GM19467 (cell line): Measurements from ENCODE around the gene SHB.

Source experiments
- ATAC-seq: cut with Tn5 transposase; IDR thresholded peaks from one replicate; pipeline ENCODE4 v1.9.1; 2021; ENCODE audit warnings: mild to moderate bottlenecking, moderate library complexity; ENCODE audit not compliant: unreplicated experiment

The SHB gene, protein sequence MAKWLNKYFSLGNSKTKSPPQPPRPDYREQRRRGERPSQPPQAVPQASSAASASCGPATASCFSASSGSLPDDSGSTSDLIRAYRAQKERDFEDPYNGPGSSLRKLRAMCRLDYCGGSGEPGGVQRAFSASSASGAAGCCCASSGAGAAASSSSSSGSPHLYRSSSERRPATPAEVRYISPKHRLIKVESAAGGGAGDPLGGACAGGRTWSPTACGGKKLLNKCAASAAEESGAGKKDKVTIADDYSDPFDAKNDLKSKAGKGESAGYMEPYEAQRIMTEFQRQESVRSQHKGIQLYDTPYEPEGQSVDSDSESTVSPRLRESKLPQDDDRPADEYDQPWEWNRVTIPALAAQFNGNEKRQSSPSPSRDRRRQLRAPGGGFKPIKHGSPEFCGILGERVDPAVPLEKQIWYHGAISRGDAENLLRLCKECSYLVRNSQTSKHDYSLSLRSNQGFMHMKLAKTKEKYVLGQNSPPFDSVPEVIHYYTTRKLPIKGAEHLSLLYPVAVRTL

DNA sequence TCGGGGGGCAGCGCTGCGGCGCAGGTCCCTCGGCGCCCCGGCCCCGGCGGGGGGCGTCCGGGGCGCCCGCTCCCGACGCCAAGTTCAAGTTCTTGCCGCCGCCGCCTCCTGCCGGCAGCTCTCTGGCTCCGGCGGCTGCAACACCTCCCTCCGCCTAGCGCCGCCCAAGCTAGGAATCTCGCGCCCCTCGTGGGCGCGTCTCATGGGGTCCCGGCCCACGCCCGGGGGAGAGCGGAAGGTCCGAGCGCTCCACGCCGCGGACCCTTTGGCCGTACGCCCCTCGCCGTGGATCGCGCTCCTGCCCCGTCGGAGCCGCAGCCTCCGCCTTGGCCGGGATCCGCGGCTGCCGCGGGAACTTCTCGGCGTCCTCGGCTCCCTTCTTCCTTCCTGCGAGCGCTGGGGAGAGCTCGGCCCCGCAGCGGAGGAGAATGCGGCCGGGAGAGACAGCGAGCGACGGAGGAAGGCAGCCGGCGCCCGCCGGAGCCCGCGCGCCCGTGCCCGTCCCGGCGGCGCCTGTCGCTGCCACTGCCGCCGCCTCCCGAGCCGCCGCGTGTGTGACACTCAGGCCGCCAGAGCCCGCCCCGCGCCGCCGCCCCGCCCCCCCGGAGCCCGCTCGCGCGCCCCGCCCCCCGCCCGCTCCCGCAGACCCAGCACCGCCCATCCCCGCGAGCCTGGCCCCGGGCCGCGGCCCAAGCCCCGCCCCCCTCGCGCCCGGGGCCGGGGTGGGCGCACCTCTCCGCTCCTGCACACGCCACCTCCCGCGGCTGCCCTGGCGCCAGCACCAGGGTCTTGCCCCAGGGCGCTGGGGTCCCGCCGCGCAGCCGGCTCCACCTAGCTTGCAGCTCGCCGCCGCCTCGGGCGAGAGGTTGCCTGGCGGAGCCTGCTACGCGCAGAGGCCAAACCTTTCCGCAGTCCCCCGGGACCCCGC, at the start of gene SHB:
SHB (minus strand) TSS at position 527 of the 928 bp plus-strand sequence. CDS start 582 bp downstream, outside the sequence.
- ATAC-seq: no peak

DNA sequence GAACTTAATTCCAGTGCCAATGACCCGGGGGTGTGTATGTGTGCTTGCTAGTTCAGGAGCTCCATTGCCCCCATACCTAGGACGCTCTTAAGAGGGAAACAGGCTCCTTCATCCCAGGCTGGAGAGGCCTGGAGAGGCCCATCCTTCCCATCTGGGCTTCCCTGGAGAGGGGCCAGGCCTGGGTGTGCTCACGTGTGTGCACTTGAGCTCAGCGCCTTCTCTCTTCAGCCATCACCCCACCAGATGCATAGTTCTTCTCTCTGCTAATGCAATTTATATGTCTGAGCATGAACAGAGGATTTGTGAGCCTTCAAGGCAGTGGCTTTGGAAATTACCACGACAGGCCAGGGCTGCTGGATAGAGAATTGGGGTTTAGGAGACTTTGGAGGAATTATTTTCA, 48.6 kb upstream of the SHB start:
- ATAC-seq: no peak

DNA sequence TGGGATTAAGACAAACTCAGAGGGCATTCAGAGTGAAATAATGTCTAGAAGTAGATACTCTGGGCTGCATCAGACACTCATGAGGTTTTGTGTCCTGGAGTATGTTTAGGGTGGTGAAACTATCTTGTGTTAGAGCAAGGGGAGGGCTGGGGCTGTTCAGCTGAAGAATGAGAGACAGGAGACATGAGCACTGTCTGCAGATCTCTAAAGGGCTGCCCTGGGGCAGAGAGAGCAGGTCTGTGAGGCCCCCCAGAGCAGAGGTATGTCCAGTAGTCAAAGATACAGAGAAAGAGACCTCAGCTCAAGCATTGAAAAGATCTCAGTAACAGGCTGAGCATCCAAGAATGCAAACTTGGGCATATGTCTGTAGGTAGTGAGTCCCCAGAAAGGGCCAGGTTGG, 45.9 kb upstream of the SHB start:
- ATAC-seq: no peak

DNA sequence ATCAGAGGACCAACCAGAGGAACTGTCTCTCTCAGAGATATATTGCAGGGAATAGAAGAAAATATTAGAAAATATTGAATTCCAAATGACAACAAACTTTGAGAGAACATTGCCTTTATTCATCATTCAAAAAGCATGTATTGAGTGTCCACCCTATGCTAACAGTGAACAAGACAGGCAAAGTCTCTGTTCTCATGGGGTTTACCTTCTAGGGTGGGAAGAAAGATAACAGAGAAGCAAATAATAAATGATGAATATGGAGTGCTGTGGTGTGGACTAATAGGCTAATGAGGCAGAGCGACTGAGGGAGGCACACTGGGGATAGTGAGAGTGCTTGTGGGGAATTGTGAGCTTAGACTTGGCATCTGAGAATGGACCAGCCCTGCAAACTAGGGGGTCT, 43.4 kb upstream of the SHB start:
- ATAC-seq: no peak

DNA sequence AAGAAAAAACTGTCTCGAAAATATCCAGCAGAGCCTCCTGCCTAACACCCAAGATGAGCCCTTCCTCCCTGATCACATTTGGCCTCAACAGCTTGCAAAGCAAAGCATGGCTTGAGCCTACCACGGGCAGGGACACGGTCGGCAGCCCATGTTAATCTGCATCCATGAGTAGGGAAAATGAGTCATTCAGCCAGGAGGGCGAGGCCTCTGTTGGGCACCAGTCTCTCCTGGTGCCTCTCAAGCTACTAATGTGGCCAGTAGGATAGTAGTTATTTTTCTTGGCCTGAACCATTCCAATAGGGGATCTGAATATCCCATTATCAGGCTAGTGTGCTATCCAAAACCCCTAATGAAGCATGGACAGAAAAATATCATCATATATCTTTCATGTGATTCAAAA, 43.0 kb upstream of the SHB start:
- ATAC-seq: no peak

DNA sequence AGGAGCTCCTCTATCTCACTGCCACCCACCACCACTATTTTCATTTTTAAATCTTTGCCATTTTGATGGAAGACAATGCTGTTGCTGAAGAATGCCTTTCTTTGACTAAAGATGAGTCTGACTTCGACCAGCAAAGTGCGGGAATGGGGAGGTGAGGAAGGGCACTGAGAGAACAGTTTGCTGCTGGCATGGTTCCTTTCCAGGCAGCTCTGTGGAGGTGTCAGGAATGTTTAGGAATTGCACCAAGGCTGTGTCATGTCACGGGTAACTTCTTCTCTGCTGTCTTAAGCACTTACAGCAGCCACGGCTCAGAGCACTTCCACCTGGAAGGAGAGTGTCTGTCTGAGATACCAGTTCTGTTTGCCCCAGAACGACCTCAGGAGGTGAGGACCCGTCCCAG, 41.4 kb upstream of the SHB start:
- no peak for ATAC-seq

DNA sequence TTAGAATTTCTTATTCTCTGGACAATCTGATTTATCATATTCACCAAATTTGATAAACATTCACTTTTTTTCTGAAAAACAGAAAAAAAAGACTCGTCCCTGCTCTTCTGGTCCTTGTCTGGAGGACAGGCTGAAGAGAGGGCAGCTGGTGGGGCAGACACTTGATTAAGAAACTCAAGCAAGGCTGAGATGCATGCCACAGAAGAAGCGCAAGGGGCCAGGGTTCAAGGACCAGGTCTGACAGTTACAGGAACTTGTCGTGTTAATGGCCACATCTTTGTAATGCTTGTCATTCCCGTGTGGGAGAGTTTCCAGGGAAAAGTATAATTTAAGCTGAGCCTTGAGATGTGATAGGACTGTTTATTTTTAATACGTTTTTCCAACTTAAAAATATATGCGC, 40.6 kb upstream of the SHB start:
- ATAC-seq: no peak

DNA sequence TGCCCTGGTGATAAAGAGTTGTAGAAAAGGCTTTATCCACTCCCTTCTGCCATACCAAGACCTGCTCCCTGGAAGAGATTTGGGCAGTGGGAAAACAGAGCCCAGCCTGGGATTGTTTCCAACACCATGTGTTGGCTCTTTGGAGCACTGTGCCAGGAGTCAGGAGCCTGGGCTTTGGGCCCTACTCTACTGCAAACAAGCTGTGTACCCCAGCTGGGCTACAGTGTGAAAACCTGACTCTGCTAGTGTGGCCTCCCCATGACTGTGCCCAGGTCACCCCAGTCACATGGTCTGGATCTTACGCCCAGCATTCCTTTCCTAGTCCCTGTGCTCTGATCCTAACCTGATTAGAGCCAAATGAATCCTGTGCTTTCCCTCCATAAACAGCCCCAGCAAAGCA, 39.3 kb upstream of the SHB start:
- no peak for ATAC-seq

DNA sequence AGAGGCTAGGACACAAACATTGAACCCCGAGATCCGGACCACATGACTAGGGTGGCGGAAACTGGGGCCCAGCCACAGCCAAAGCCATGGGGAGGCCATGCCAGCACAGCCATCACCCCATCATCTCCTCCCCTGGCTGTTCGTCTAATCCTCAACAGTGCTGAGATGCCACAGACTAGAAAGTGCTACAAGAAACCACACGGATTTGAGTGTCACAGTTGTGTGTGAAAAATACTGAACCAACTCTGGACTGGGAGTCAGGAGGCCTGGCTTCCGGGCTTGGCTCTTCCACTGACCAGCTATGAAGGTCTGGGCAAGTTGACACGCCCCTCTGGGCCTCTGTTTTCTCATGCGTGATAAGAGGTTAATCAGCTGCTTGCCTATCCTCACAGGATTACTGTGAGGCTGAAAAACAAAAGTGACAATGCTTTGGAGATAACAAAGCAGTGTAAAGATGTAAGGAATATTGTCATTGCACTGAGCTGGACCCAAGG, 38.8 kb upstream of the SHB start:
- no peak for ATAC-seq

DNA sequence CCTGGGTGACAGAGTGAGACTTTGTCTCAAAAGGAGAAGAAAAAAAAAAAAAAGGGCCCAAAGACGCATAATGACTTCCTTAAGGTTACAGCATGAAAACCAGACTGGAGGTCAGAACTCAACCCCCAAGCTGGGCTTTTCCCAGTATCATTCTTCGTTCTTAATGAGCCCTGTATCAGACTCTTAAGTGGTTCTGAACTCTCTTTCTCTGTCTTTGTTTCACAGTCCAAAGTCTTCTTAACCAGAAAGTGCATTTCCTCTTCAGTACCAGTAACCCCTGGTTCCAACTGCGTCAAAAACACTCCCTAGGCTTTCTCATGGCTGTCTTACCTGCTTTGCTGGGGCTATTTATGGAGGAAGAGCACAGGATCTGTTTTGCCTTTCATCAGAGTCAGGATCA, 38.4 kb upstream of the SHB start:
- no peak for ATAC-seq

DNA sequence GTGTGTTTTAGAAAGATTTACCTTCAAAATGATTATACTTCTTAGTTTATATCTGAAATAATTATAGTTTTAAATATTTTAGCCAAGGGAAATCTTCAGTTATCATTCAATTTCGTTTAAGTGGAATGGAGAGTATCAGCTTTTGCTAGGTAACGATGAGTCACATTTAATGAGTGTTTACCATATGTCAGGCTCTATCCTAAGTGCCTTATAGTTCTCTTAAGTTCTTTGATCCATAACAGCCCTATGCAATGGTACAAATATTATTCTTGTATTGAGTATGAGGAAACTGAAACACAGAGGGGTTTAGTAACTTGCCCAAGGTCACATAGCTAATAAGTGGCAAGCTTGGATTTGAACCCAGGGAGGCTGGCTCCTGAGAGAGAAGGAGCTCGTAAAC, 37.5 kb upstream of the SHB start:
- ATAC-seq: no peak

DNA sequence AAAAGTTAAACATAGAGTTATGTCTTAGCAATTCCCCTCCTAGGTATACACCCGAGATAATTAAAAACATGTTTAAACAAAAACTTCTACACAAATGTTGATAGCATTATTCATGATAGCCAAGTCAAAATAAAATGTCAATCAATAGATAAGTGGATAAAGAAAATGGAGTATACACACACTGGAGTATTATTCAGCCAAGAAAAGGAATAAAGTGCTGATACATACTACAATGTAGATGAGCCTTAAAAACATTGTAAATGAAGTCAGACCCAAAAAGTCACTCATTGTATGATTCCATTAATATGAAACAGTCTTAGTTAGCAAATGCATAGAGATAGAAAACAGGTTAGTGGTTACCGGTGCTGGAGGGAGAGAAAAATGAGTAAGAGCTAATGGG, 34.3 kb upstream of the SHB start:
- no peak for ATAC-seq

DNA sequence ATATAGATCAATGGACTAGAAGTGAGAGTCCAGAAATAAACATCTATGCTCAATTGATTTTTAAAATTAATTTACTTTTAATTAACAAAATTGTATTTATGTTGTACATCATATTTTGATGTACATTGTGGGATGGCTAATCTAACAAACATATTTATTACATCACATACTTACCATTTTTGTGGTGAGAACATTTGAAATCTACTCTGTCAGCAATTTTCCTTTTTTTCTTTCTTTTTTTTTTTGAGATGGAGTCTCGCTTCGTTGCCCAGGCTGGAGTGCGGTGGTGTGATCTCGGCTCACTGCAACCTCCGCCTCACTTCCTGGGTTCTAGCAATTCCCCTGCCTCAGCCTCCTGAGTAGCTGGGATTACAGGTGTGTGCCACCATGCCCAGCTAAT, 32.4 kb upstream of the SHB start:
- ATAC-seq: no peak

DNA sequence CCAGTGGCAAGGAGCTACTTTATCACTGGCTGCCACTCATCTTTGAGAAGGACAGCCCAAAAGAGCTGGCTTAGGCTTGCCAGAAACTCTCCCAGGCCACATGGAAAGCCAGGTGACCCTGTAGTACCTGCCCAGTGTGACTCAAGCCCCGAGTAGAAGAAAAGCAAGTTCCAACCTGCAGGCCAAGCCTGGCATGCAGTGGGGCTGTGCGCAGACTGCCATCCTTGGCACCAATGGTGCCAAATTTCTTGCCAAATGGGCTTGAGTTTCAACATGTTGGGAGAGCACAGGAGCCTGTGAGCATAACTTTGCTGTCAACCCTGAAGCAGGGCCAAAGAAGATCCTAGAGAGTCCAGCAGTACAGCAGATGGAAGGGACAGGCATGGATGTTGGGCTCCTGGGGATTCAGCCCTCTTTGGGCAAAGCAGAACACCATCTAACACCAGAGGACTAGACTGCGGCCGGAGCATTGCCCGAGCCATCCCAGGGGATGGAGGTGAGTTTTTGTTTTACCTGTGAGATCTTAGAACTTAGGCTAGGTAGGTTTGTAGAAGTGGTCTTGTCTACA, 27.3 kb upstream of the SHB start:
- no peak for ATAC-seq

DNA sequence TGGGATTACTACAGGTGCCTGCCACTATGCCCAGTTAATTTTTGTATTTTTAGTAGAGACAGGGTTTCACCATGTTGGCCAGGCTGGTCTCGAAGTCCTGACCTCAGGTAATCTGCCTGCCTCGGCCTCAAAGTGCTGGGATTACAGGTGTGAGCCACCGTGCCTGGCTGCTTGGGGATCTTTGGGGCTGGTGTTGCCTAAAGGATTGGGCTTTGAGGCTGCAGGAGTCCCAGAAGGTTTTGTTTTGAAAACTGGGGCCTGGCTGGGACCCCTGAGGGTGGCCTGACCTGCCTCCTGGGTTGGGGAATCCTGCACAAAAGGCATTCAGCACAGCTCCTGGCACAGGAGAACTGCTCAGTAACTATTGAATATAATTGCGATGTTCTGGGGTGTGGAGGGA, 25.1 kb upstream of the SHB start:
- ATAC-seq: no peak

DNA sequence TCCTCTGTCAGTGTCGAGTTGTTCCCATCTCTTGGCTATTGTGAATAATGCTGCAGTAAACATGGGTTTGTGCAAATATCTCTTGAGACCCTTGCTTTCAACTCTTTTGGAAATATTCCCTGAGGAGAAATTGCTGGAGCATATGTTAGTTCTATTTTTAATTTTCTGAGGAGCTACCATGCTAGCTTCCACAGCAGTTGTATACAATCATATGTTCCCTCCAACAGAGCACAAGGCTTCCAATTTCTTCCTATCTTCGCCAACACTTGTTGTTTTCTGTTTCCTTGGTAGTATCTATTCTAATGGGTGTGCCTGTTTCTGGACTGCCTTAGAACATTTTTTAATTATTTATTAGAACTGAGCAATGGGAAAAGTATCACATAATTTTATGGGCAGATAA, 23.6 kb upstream of the SHB start:
- no peak for ATAC-seq

DNA sequence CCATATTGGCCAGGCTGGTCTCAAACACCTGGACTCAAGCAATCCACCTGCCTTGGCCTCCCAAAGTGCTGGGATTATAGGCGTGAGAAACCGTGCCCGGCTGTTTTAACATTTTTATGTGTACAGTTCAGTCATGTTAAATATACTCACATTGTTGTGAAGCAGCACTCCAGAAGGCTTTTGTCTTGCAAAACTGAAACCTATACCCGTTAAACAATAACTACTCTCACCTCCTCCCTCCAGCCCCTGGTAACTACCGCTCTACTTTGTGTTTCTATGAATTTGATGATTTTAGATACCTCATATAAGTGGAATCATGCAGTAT, 23.1 kb upstream of the SHB start:
- no peak for ATAC-seq

DNA sequence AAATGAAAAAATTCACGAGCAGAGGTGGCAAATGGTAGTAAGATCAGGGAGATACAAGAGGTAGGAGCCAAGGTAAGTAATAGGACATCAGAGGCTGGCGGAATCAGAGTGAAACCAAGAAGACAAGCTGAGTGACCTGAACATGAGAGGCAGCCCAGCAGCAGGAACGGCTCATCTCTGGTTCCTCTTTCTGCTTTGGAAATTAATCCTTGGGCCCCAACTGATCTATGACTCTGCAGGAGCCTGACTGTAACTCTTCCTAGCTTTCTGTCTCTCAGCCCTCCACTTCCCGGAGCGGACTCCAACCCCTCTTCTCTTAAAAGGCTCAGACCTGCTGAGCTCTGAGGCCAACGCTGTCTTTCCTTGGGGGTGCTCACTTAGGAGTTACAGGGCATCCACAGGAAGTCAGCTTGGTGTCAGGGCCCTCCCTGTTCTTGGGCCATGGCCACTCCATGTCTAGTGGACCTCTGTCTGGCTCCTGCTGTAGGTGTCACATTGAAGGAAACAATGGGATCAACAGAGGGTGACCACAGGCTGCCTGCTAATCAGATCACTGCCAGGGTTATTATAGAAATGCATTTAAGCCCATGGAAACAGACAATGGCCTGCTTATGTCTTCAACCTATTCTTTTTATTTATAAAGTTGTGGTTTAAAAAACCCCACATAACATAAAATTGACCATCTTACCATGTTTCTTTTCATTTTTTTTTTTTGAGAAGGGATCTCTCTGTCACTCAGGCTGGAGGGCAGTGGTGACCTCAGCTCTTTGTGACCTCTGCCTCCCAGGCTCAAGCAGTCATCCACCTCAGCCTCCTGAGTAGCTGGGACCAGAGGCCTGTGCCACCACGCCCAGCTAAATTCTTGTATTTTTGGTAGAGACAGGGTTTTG, 22.5 kb upstream of the SHB start:
- ATAC-seq: peak; percentile 45

DNA sequence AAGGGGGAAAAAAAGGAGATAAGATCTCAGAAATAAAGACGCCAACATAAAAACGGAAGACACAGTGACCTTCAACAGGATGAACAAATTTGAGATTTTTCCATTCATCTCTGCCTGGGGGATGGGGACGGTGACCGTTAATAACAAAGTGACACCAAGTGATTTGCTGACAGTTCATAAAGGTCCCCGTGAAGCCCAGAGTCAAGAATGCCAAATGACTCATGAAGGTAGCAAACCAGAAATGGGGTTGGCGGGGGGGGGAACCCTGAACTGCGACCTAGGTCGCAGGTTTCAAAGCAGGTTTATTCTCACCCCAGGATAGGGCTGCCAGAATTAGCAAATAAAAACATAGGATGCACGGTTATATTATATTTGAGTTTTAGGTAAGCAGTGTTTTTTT, 21.1 kb upstream of the SHB start:
- ATAC-seq: no peak

DNA sequence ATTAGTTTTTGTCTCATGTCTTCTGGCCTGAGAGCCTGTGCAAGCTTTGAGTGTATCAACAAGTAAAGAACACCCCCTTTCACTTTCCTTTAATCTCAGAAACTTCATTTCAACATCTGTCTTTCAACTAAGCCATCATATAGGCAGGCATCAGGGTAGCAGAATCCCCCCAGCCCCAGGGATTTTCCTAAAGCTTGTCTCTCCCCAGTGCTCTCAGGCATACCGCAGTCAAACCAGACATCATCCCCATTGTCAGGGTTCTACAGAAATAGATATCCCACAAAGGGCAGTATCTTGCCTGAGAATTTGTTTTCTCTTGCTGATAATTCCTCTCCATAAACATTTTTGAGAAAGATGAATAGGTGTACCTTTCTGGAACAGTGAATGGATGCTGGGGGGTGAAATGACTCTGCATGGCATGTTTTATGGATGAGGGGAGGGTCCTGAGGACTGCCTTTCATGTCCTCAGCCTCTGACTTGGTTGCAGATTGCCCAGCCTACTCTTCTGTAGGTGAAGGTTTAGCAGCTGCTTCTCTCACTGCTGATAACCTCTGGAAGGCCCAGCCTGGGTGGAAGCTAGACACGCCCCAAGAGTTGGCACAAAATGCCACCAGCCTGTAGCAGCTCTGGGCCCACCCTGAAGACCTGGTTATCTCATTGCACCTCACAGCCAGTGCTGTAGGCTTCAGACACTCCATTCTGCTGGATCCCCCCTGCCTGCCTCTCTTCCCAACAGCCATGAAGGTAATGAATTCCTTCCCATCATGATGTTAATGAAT, 20.5 kb upstream of the SHB start:
- ATAC-seq: no peak
